Stimulated activated CD4-positive, alpha-beta T cell treated with anti-CD3 and anti-CD28 coated beads, Interleukin-12 subunit alpha, Interleukin-12 subunit beta, amount 100 ng/mL, for 4 hours (primary cell): ENCODE results near the gene SETD7.

Experiments used
- DNase-seq: peaks from one replicate; pipeline ENCODE4 v3.0.0-alpha.2; 2020

The SETD7 gene

GRCh38 chr4:139547979-139548378 lies 8.0 kb downstream of the SETD7 start:
- no peak for DNase-seq

DNA sequence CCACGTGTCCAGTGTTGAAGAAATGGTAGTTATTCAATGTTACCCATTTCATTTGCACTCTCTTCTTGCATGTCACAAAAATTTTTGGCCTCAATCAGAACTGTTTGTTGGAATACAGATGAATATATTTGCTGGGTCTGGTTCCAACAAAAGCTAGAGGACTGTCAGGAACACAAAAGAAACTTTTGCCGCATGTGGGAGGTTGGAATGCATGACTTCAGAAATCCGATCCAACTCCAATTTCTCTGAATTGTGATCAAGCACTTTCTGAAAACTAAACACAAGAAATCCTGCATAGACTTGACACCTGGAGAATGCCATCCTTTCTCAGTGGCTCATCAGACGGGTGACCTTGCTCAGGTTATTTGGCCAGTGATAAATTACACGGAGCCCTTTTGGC lies 15.4 kb downstream of the SETD7 start:
- no peak for DNase-seq

DNA sequence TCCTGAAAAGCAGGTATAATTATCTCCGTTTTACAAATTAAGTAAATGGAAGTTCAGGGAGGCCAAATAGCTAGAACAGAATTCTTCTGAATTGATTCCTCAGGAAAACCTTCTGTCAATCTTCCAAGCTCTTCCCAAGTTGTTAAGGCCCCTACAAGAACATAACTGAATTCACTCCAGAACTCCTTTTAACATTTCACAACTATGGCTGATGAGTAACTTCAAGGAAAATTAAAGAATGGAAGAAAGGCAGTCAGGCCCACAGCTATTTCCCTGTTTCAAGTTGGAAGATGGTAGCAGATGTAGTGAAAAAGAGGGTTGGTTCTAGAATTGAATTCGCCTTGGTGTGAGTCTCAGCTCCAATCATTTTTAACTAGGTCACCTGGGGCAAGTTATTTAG lies 15.9 kb downstream of the SETD7 start:
- DNase-seq, result no peak

GRCh38 chr4:139537292-139537691 lies 18.7 kb downstream of the SETD7 start:
- DNase-seq, result no peak

- DNase-seq, result no peak
These were observed 20.2 kb downstream of the SETD7 start for GRCh38 chr4:139535871-139536234.

DNA sequence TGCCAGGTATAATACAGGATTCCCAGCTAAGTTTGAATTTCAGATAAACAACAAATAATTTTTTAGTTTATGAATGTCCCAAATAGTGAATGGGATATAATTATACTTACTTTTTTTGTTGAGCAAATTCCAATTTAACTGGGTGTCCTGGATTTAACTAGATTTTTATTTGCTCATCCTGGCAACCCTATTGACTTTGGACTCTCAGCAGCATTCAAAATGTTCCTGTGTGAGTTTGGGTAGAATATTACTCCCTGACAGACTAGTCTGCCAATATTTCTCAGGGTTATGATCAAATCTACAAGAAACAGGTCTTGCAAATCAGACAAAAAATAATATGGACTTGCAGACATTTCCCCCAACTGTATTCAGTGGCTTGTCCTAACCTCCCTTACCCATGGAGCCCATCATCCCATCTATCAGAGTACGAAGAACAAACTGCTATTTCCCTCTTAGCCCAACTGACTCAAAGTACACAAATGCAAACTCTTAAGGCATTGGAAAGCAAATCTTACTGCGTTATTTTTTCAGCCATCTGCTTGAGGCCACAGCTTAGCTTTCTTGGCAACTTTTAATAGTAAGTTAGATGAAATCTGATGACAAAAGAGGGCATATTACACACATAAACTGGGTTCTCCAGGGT lies 20.7 kb downstream of the SETD7 start:
- no peak for DNase-seq

GRCh38 chr4:139534287-139534950 lies 21.6 kb downstream of the SETD7 start:
- DNase-seq, result no peak

- no peak for DNase-seq
These were observed 22.5 kb downstream of the SETD7 start for GRCh38 chr4:139533511-139533910.

DNA sequence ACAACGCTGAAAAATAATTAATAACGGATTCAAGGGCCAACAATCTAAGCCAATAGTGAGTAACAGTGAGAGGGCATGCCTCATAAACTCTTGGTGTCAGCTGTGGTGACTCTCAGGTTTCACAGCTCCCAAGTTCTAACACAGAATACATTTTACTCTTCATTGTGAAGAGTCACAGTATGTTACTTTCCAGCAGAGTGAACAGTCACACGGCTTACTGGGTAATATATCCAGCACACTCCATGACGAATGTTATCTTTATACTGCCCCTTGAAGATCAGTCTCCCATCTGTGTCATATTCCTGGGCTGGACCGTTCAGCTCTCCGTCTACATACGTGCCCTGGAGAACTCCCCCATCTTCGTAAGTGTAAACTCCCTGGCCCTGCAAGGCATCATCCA lies 23.1 kb downstream of the SETD7 start:
- DNase-seq, result no peak

DNA sequence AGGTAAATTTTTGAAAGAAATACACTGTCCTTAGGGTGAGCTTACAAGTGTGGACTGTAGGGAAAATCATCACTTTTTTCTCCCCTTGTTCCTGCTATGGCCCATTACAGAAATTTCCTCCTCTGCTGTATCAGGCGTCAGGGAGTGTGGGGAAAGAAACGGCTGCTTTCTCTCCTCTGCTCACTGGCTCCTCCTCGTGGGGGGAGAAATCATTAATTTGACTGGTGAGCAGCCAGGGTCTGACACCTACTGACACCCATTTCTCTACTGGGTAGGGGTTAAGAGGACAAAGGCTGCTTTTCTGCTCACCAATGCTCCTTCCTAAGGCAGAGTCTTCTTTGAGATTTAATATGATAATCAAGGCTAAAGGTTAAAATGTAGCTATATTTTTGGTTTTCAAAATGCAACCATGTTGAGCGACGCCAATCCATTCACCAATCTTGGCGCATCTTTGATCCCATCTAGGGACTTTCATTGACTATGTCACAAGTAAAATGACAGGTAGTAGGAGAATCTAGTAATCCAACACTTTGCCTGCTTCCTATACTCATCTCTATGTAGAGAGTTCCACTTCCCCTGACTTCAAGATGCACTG lies 25.1 kb downstream of the SETD7 start:
- DNase-seq, result peak; percentile 41

- no peak for DNase-seq
These were observed 27.5 kb downstream of the SETD7 start for GRCh38 chr4:139528377-139529005.

GRCh38 chr4:139526928-139527327 lies 29.1 kb downstream of the SETD7 start:
- DNase-seq, result no peak

- no peak for DNase-seq
These were observed 30.6 kb downstream of the SETD7 start for GRCh38 chr4:139525414-139525813.

GRCh38 chr4:139524062-139524631 lies 31.9 kb downstream of the SETD7 start:
- DNase-seq, result no peak

- DNase-seq, result no peak
These were observed 32.9 kb downstream of the SETD7 start for GRCh38 chr4:139523076-139523475.

DNA sequence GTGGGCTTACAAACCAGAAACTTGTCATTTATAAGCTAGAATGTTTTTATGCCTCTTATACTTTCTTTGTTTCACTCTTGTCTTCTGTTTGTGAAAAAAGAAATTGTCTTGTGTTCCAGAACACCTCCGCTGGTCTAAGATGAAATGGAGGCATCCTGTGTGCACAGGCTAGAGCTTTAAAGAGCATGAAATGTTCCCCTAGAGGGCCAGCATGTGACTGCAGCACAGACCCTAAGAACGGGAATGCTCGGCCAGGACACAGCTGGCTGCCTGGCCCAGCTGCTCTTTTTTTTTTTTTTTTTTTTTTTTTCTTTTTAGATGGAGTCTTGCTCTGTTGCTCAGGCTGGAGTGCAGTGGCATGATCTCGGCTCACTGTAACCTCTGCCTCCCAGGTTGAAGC lies 33.6 kb downstream of the SETD7 start:
- DNase-seq, result no peak

GRCh38 chr4:139521754-139522401 lies 34.1 kb downstream of the SETD7 start:
- DNase-seq, result no peak

- no peak for DNase-seq
These were observed 40.5 kb downstream of the SETD7 start for GRCh38 chr4:139515531-139515958.

DNA sequence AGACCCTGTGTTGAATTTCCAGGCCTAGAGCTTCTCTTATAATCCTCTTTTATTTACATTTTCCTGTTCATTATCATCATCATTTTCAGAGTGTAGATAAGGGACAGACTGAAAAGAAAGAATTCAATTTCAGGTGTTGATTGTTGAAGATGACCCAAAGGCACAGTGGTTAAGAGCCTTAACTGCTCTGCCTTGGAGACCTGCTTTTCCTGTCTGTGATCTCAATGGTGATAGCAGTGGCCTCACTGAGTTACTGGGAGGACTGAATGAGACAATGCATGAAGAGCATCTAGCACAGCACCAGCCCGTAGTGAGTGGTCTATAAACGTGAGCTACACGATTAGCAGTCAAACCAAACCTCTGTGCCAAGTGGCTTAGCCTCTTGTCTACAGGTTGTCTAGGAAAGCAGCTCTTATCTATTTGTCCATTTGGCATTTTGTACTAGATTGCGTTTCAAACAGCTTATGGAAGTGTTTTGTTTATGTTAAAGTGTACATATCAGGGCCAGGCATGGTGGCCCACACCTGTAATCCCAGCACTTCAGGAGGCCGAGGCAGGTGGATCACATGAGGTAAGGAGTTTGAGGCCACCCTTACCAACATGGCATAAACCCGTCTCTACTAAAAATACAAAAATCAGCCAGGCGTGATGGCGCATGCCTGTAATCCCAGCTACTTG lies 41.5 kb downstream of the SETD7 start:
- DNase-seq, result no peak

DNA sequence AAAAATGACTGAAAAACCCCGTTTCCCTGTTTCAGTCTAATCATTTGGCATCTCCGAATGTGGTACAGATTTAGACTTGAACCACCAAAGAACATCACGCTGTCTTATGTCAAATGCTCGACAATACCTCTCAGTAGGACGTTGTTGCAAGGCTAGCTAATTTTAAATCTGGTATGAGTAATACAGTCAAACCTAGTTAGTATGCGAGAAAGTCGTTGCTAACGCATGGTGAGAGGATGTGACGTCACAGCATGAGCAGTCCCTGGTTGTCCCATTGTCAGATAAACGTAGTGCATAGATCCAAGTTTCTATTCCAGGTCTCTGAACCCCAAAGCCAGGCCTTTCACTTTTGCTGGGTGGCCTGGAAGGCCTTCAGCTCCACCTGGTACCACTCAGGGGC lies 44.7 kb downstream of the SETD7 start:
- DNase-seq, result no peak

GRCh38 chr4:139509727-139510410 lies 46.1 kb downstream of the SETD7 start:
- DNase-seq, result no peak
